Endothelial cell of umbilical vein (primary cell): ENCODE results near the gene GNPAT. TPM values are rescaled to one million over a fixed set of nuclear protein-coding genes. Genes with fewer than 3 reads are reported as not detected.
A peak's percentile ranks its signal among the peaks of the same experiment; 100 is the strongest.

Experiments used
- BruUV-seq: library from RNA; stranded (reverse); fragments of 400-500 nt; replicated peaks from 2 replicates; lab custom pipeline; 2021; lab: Mats Ljungman, UMichigan
- CTCF ChIA-PET: fragments of 300-600, 350-600 bp; sonication (Branson Sonifier 250); formaldehyde crosslinking; loops from one replicate; lab custom pipeline; 2021; ENCODE audit warnings: antibody characterized with exemption, inconsistent platforms; lab: Charles Lee
- POLR2A ChIA-PET: fragments of 300-600, 350-600 bp; sonication (Branson Sonifier 250); formaldehyde crosslinking; loops from one replicate; lab custom pipeline; 2021; ENCODE audit warnings: antibody characterized with exemption, inconsistent platforms; lab: Charles Lee
- DNase-seq: peaks from one replicate; pipeline ENCODE4 v3.0.0-alpha.2; 2011; ENCODE audit warnings: low read depth, low spot score
- FAIRE-seq: peaks from 2 replicates; lab custom pipeline; 2011; peaks lifted over from hg19 to GRCh38; lab: Jason Lieb, UNC
- H2AFZ ChIP-seq: 2 replicates; pipeline ENCODE4 v1.6.0; 2012; ENCODE audit warnings: low read depth, low read length, control low read depth, inconsistent platforms
- H3K27ac ChIP-seq: 2 replicates; pipeline ENCODE4 v1.5.1; 2011; ENCODE audit warnings: low read depth, mild to moderate bottlenecking, control low read depth, low read length, moderate library complexity; ENCODE audit not compliant: insufficient read depth
- H3K27me3 ChIP-seq, 2 experiments: 2 replicates each; pipeline versions ENCODE4 v1.6.0 to v1.6.1; 2011; ENCODE audit warnings: low read length in 2 of 2, mixed read lengths in 1 of 2; ENCODE audit not compliant: control insufficient read depth in 2 of 2, insufficient read depth in 2 of 2
- H3K36me3 ChIP-seq, 2 experiments: 2 replicates in 1 of 2; 3 replicates in 1 of 2; pipeline ENCODE4 v1.5.1; 2011; ENCODE audit warnings: low read length in 2 of 2, mild to moderate bottlenecking in 1 of 2, moderate library complexity in 1 of 2; ENCODE audit not compliant: control insufficient read depth in 2 of 2, insufficient read depth in 2 of 2; ENCODE audit errors: extremely low read depth in 1 of 2
- H3K4me1 ChIP-seq: 3 replicates; pipeline ENCODE4 v1.5.1; 2011; ENCODE audit warnings: mild to moderate bottlenecking, low read length; ENCODE audit not compliant: control insufficient read depth, insufficient read depth; ENCODE audit errors: extremely low read depth
- H3K4me2 ChIP-seq: 2 replicates; pipeline ENCODE4 v1.6.1; 2011; ENCODE audit warnings: low read length, control low read depth, mixed read lengths; ENCODE audit not compliant: insufficient read depth
- H3K4me3 ChIP-seq, 3 experiments: fragments of 200-600 bp in 1 of 3; sonication (generic), shearing (Covaris generic) in 1 of 3; replicated peaks in 1 of 3; 2 replicates each; pipeline ENCODE4 v1.5.1; 2011 to 2016; ENCODE audit warnings: control low read depth in 3 of 3, low read length in 3 of 3, mild to moderate bottlenecking in 2 of 3, inconsistent platforms in 1 of 3, low read depth in 1 of 3, moderate library complexity in 1 of 3; ENCODE audit not compliant: insufficient read depth in 1 of 3
- H3K79me2 ChIP-seq: 2 replicates; pipeline ENCODE4 v1.6.0; 2012; ENCODE audit warnings: low read length, inconsistent platforms; ENCODE audit not compliant: control insufficient read depth, insufficient read depth
- H3K9ac ChIP-seq: replicated peaks from 2 replicates; pipeline ENCODE3; 2011; ENCODE audit warnings: low read length, control low read depth; ENCODE audit not compliant: insufficient read depth; ENCODE audit errors: extremely low read depth
- H3K9me1 ChIP-seq: replicated peaks from 3 replicates; pipeline ENCODE4 v1.6.0; 2011; ENCODE audit warnings: mild to moderate bottlenecking, low read length; ENCODE audit not compliant: control insufficient read depth, insufficient read depth; ENCODE audit errors: extremely low read depth
- H3K9me3 ChIP-seq: replicated peaks from 2 replicates; pipeline ENCODE4 v1.5.1; 2012; ENCODE audit warnings: low read length, inconsistent platforms; ENCODE audit not compliant: control insufficient read depth, insufficient read depth
- H4K20me1 ChIP-seq: replicated peaks from 2 replicates; pipeline ENCODE3; 2011; ENCODE audit warnings: mild to moderate bottlenecking, low read length; ENCODE audit not compliant: control insufficient read depth, insufficient read depth; ENCODE audit errors: extremely low read depth
- EZH2 ChIP-seq: IDR thresholded peaks from 2 replicates; pipeline ENCODE4 v1.6.1; 2012; ENCODE audit warnings: borderline replicate concordance, low read depth, mild to moderate bottlenecking, moderate library complexity, low read length, inconsistent platforms; ENCODE audit not compliant: severe bottlenecking
- FOS ChIP-seq: IDR thresholded peaks from 2 replicates; pipeline ENCODE4 v1.6.1; 2011; ENCODE audit warnings: mild to moderate bottlenecking, low read length, moderate library complexity, borderline replicate concordance; ENCODE audit not compliant: insufficient read depth
- GATA2 ChIP-seq: IDR thresholded peaks from 2 replicates; pipeline ENCODE4 v1.7.0; 2011; ENCODE audit warnings: low read depth, mild to moderate bottlenecking, moderate library complexity, mixed read lengths, low read length; ENCODE audit not compliant: insufficient read length, insufficient read depth
- JUN ChIP-seq: IDR thresholded peaks from 2 replicates; pipeline ENCODE4 v1.6.1; 2011; ENCODE audit warnings: borderline replicate concordance, low read depth; ENCODE audit not compliant: insufficient read length, insufficient read depth
- POLR2A ChIP-seq: IDR thresholded peaks from 2 replicates; pipeline ENCODE4 v1.6.1; 2012; ENCODE audit warnings: low read depth, mild to moderate bottlenecking, control low read depth, low read length
- POLR2AphosphoS5 ChIP-seq: IDR thresholded peaks from 2 replicates; pipeline ENCODE4 v1.6.1; 2012; ENCODE audit warnings: low read depth, mild to moderate bottlenecking, control low read depth, low read length, moderate library complexity; ENCODE audit not compliant: insufficient read depth
- dilution Hi-C: fragments of 300-500 bp; cut with MboI; formaldehyde crosslinking; loops from one replicate; pipeline ENCODE4 v1.15.0; 2019; ENCODE audit warnings: low sequenced_read_pairs; ENCODE audit not compliant: extremely low pct_ligation_motif_present
- intact Hi-C: fragments of 100-400 bp; cut with micrococcal nuclease; formaldehyde crosslinking; loops from one replicate; pipeline ENCODE4 v1.10.0; 2022
- polyA plus RNA-seq, 4 experiments: library from polyadenylated mRNA; depleted of rRNA in 3 of 4; stranded (reverse) in 3 of 4; unstranded in 1 of 4; fragments of >200 nt; gene quantifications; 2 replicates each; pipeline versions ENCODE4 v1.2.1 to v1.2.3, GENCODE V29; 2011 to 2012; ENCODE audit warnings: missing spikeins in 1 of 4
- total RNA-seq: library from RNA; stranded (reverse); gene quantifications from 2 replicates; pipeline ENCODE4 v1.2.3, GENCODE V29; 2021
- TF ChIP-seq, protein P1 (sequence below): IDR thresholded peaks from 2 replicates; pipeline ENCODE4 v1.6.1; 2011; ENCODE audit not compliant: insufficient read depth, insufficient read length
- TF ChIP-seq, protein P2 (sequence below), 2 donors: IDR thresholded peaks; 1 replicate in 1 of 2; 2 replicates in 1 of 2; pipeline ENCODE4 v1.5.1; 2011; ENCODE audit warnings: low read length in 2 of 2, mild to moderate bottlenecking in 2 of 2, moderate library complexity in 2 of 2, control low read depth in 1 of 2, inconsistent platforms in 1 of 2, low read depth in 1 of 2; ENCODE audit not compliant: insufficient read depth in 1 of 2; ENCODE audit errors: extremely low read depth in 1 of 2

The GNPAT gene
- total and polyA plus RNA-seq, 2 donors (not counting 3 experiments of a cell fraction or from before 2014, with no cell fraction given), result 18.9 to 51.4 TPM

DNA sequence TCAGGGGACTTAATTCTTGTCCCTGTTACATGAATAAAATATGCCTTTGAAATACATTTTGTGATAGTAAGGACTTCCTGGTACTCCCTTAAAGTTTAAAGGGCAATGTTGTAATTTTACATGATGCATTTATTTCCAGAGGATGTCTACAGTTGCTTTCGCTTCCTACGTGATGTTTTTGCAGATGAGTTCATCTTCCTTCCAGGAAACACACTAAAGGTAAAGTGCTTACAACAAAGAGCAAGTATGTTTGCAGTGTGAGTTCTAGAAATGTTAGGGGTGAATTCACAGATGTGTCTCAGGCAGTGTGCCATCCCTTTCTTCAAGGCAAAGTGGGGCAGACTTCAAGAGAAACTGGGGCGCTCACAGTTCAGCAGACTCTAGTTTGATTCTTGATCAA, 31.2 kb downstream of the GNPAT start:
- peak; percentile 90 for FAIRE-seq
- Histone ChIP-seq H4K20me1 (no peaks in the 10 kb centered on the region), H3K9me3 (no peaks in the 10 kb centered on the region), H2AFZ (no peak overlapping the region), H3K9ac (peak overlapping the region; percentile 56), H3K27ac (peak overlapping the region; percentile 74), H3K4me3 (no peak overlapping the region), H3K36me3 (peaks cover 9 to 18% of the 10 kb centered on the region in 2 experiments), H3K4me2 (peak overlapping the region; percentile 48), H3K4me1 (peaks cover 21% of the 10 kb centered on the region), H3K27me3 (no peaks in the 10 kb centered on the region), H3K79me2 (no peaks in the 10 kb centered on the region), H3K9me1 (no peaks in the 10 kb centered on the region)
- ChIA-PET POLR2A (interaction anchor here (0.6 kb wide), 1 partner anchor 312 kb away, joined by 5 read pairs; no protein-coding TSS in a partner anchor), CTCF (interaction anchor here (1.3 to 1.5 kb wide), 2 partner anchors 9 to 12 kb away, joined by 4 to 6 read pairs; no protein-coding TSS in a partner anchor)
- no TSS peak for BruUV-seq
- dilution Hi-C loops (no loop called here), intact Hi-C loops (loop anchor here (1.0 to 2.0 kb wide), 5 partner anchors 31 to 293 kb away; partner anchors contain the start of genes ARV1, EXOC8, GNPAT and TTC13)
- TF ChIP-seq POLR2AphosphoS5, result peak; percentile 60
- peak; percentile 55 for TF ChIP-seq FOS
- TF ChIP-seq EZH2, result no peak
- peak; percentile 44 for TF ChIP-seq POLR2A
- TF ChIP-seq, protein P1, sequence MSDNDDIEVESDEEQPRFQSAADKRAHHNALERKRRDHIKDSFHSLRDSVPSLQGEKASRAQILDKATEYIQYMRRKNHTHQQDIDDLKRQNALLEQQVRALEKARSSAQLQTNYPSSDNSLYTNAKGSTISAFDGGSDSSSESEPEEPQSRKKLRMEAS, result no peak
- TF ChIP-seq JUN, result peak; percentile 68
- TF ChIP-seq, protein P2, sequence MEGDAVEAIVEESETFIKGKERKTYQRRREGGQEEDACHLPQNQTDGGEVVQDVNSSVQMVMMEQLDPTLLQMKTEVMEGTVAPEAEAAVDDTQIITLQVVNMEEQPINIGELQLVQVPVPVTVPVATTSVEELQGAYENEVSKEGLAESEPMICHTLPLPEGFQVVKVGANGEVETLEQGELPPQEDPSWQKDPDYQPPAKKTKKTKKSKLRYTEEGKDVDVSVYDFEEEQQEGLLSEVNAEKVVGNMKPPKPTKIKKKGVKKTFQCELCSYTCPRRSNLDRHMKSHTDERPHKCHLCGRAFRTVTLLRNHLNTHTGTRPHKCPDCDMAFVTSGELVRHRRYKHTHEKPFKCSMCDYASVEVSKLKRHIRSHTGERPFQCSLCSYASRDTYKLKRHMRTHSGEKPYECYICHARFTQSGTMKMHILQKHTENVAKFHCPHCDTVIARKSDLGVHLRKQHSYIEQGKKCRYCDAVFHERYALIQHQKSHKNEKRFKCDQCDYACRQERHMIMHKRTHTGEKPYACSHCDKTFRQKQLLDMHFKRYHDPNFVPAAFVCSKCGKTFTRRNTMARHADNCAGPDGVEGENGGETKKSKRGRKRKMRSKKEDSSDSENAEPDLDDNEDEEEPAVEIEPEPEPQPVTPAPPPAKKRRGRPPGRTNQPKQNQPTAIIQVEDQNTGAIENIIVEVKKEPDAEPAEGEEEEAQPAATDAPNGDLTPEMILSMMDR (IDR thresholded peaks at IDR 0.05; ENCODE audit: extremely low read depth in 1 of 2, insufficient read depth in 1 of 2, low read depth in 1 of 2, low read length in 2 of 2), result no peak
- TF ChIP-seq GATA2, result no peak
- DNase-seq, result peak; percentile 57
